ENCODE data around the gene GMPPA. TPM values are rescaled to one million over a fixed set of nuclear protein-coding genes. Genes with fewer than 3 reads are reported as not detected.

Gene GMPPA
- total and polyA plus RNA-seq, 9 of the 15 experiments (the other 6 are each of a cell fraction or from before 2014, with no cell fraction given): 7.0 to 101 (median 66.7) TPM

DNA sequence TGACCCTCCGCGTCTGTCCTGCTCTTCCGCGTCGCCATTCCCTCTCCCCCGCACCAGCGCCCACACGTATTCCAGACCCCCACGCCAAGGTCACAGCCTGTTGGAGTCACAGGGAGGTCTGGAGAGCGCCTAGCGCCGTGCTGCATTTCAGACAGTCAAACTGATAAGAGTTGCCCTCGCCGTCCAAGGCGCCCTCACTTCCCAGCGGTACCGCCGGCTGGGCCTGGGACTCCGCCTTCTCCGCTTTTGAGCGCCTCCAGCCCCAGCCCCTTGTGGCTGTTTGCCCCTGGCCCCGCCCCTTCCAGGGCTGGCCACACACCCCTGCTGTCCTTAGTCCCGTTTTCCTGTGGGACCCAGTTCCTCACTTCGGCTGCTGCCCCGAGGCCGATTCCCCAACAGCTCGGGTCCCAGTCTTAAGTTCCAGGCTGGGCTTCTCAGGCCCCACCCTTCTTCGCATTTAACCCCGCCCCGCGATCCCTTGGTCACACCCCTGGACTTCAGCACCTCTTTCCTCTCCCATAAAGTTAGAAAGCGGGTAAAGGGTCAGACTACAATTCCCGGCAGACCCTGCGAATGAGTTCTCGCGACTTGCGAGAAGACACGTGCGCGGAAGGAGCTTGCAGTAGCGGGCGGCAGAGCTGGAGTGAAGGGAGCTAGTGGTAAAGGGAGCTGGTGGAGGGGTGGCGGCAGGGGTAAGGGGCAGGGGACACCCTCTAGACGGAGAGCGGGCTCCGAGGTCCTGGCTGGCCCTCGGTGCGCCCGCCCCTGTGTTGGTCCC is at the start of gene GMPPA (continued):
- TF ChIP-seq, protein P1, sequence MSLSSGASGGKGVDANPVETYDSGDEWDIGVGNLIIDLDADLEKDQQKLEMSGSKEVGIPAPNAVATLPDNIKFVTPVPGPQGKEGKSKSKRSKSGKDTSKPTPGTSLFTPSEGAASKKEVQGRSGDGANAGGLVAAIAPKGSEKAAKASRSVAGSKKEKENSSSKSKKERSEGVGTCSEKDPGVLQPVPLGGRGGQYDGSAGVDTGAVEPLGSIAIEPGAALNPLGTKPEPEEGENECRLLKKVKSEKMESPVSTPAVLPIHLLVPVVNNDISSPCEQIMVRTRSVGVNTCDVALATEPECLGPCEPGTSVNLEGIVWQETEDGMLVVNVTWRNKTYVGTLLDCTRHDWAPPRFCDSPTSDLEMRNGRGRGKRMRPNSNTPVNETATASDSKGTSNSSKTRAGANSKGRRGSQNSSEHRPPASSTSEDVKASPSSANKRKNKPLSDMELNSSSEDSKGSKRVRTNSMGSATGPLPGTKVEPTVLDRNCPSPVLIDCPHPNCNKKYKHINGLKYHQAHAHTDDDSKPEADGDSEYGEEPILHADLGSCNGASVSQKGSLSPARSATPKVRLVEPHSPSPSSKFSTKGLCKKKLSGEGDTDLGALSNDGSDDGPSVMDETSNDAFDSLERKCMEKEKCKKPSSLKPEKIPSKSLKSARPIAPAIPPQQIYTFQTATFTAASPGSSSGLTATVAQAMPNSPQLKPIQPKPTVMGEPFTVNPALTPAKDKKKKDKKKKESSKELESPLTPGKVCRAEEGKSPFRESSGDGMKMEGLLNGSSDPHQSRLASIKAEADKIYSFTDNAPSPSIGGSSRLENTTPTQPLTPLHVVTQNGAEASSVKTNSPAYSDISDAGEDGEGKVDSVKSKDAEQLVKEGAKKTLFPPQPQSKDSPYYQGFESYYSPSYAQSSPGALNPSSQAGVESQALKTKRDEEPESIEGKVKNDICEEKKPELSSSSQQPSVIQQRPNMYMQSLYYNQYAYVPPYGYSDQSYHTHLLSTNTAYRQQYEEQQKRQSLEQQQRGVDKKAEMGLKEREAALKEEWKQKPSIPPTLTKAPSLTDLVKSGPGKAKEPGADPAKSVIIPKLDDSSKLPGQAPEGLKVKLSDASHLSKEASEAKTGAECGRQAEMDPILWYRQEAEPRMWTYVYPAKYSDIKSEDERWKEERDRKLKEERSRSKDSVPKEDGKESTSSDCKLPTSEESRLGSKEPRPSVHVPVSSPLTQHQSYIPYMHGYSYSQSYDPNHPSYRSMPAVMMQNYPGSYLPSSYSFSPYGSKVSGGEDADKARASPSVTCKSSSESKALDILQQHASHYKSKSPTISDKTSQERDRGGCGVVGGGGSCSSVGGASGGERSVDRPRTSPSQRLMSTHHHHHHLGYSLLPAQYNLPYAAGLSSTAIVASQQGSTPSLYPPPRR (CRISPR knock-in tag; IDR thresholded peaks at IDR 0.05; ENCODE audit: borderline replicate concordance): no peak
- TF ChIP-seq, protein P2, sequence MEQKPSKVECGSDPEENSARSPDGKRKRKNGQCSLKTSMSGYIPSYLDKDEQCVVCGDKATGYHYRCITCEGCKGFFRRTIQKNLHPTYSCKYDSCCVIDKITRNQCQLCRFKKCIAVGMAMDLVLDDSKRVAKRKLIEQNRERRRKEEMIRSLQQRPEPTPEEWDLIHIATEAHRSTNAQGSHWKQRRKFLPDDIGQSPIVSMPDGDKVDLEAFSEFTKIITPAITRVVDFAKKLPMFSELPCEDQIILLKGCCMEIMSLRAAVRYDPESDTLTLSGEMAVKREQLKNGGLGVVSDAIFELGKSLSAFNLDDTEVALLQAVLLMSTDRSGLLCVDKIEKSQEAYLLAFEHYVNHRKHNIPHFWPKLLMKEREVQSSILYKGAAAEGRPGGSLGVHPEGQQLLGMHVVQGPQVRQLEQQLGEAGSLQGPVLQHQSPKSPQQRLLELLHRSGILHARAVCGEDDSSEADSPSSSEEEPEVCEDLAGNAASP (IDR thresholded peaks at IDR 0.05): no peak
- TF ChIP-seq ZFX (CRISPR knock-in tag; IDR thresholded peaks at IDR 0.05): peak; percentile 65
- TF ChIP-seq MTF1 (CRISPR knock-in tag; IDR thresholded peaks at IDR 0.05; ENCODE audit: borderline replicate concordance): no peak
- peak; percentile 58 for TF ChIP-seq L3MBTL2 (IDR thresholded peaks at IDR 0.05)
- TF ChIP-seq, protein P3, sequence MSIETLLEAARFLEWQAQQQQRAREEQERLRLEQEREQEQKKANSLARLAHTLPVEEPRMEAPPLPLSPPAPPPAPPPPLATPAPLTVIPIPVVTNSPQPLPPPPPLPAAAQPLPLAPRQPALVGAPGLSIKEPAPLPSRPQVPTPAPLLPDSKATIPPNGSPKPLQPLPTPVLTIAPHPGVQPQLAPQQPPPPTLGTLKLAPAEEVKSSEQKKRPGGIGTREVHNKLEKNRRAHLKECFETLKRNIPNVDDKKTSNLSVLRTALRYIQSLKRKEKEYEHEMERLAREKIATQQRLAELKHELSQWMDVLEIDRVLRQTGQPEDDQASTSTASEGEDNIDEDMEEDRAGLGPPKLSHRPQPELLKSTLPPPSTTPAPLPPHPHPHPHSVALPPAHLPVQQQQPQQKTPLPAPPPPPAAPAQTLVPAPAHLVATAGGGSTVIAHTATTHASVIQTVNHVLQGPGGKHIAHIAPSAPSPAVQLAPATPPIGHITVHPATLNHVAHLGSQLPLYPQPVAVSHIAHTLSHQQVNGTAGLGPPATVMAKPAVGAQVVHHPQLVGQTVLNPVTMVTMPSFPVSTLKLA (conservative IDR thresholded peaks at IDR 0.05): peak; percentile 72 to 75
- TF ChIP-seq RCOR1 (IDR thresholded peaks at IDR 0.05; ENCODE audit: borderline replicate concordance in 1 of 2, low read depth in 2 of 2, low read length in 2 of 2): peak in 1 of 2 experiments; percentile 34; a peak in 2 of 4 replicates
- TF ChIP-seq, protein P4, sequence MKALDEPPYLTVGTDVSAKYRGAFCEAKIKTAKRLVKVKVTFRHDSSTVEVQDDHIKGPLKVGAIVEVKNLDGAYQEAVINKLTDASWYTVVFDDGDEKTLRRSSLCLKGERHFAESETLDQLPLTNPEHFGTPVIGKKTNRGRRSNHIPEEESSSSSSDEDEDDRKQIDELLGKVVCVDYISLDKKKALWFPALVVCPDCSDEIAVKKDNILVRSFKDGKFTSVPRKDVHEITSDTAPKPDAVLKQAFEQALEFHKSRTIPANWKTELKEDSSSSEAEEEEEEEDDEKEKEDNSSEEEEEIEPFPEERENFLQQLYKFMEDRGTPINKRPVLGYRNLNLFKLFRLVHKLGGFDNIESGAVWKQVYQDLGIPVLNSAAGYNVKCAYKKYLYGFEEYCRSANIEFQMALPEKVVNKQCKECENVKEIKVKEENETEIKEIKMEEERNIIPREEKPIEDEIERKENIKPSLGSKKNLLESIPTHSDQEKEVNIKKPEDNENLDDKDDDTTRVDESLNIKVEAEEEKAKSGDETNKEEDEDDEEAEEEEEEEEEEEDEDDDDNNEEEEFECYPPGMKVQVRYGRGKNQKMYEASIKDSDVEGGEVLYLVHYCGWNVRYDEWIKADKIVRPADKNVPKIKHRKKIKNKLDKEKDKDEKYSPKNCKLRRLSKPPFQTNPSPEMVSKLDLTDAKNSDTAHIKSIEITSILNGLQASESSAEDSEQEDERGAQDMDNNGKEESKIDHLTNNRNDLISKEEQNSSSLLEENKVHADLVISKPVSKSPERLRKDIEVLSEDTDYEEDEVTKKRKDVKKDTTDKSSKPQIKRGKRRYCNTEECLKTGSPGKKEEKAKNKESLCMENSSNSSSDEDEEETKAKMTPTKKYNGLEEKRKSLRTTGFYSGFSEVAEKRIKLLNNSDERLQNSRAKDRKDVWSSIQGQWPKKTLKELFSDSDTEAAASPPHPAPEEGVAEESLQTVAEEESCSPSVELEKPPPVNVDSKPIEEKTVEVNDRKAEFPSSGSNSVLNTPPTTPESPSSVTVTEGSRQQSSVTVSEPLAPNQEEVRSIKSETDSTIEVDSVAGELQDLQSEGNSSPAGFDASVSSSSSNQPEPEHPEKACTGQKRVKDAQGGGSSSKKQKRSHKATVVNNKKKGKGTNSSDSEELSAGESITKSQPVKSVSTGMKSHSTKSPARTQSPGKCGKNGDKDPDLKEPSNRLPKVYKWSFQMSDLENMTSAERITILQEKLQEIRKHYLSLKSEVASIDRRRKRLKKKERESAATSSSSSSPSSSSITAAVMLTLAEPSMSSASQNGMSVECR (CRISPR knock-in tag; IDR thresholded peaks at IDR 0.05): no peak
- TF ChIP-seq SMAD2 (IDR thresholded peaks at IDR 0.05; ENCODE audit: low read depth, low read length): no peak
- TF ChIP-seq GABPB2 (CRISPR knock-in tag; conservative IDR thresholded peaks at IDR 0.05): no peak
- TF ChIP-seq ADNP (tag; IDR thresholded peaks at IDR 0.05): no peak
- TF ChIP-seq, protein P5, sequence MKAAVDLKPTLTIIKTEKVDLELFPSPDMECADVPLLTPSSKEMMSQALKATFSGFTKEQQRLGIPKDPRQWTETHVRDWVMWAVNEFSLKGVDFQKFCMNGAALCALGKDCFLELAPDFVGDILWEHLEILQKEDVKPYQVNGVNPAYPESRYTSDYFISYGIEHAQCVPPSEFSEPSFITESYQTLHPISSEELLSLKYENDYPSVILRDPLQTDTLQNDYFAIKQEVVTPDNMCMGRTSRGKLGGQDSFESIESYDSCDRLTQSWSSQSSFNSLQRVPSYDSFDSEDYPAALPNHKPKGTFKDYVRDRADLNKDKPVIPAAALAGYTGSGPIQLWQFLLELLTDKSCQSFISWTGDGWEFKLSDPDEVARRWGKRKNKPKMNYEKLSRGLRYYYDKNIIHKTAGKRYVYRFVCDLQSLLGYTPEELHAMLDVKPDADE (conservative IDR thresholded peaks at IDR 0.05; ENCODE audit: control insufficient read depth, low read depth, low read length): peak; percentile 75

All from K562 (cell line).